ENCODE data around the gene SEC14L3.

Gene SEC14L3

GRCh38 chr22:30416403-30416802, 55.4 kb downstream of the SEC14L3 start:
- no peak for TF ChIP-seq CTCF (conservative IDR thresholded peaks at IDR 0.05; ENCODE audit: low read depth, low read length)
- DNase-seq (ENCODE audit: low read depth): no peak
- H3K4me3 ChIP-seq (ENCODE audit: low read length): no peak overlapping the region

GRCh38 chr22:30414525-30415047, 57.2 kb downstream of the SEC14L3 start:
- no peak for DNase-seq (ENCODE audit: low read depth)

GRCh38 chr22:30413745-30414524, 57.9 kb downstream of the SEC14L3 start:
- H3K4me3 ChIP-seq (ENCODE audit: low read length): no peak overlapping the region
- no peak for DNase-seq (ENCODE audit: low read depth)
- no peak for TF ChIP-seq CTCF (conservative IDR thresholded peaks at IDR 0.05; ENCODE audit: low read depth, low read length)

More at GRCh38 chr22:30414525-30415047, 57.2 kb downstream of the SEC14L3 start:
- no peak overlapping the region for H3K4me3 ChIP-seq (ENCODE audit: low read length)
- no peak for TF ChIP-seq CTCF (conservative IDR thresholded peaks at IDR 0.05; ENCODE audit: low read depth, low read length)

GRCh38 chr22:30413001-30413400, 58.8 kb downstream of the SEC14L3 start:
- TF ChIP-seq CTCF (conservative IDR thresholded peaks at IDR 0.05; ENCODE audit: low read depth, low read length): no peak
- no peak for DNase-seq (ENCODE audit: low read depth)
- H3K4me3 ChIP-seq (ENCODE audit: low read length): no peak overlapping the region

GRCh38 chr22:30411780-30412179, 60.0 kb downstream of the SEC14L3 start:
- TF ChIP-seq CTCF (conservative IDR thresholded peaks at IDR 0.05; ENCODE audit: low read depth, low read length): no peak
- no peak overlapping the region for H3K4me3 ChIP-seq (ENCODE audit: low read length)
- DNase-seq (ENCODE audit: low read depth): no peak

All from retinal pigment epithelial cell (primary cell).